Measurements from ENCODE around the gene FRMD3.

- no peak for TF ChIP-seq GATA2 (IDR thresholded peaks at IDR 0.05; ENCODE audit: low read depth, low read length)
- TF ChIP-seq GATA3 (IDR thresholded peaks at IDR 0.05; ENCODE audit: low read depth, low read length) = no peak
Measured at GRCh38 chr9:83526211-83526610, 12.0 kb downstream of the FRMD3 start.
